HG02798 (cell line): ENCODE results near the gene NXPH1.

Experiments
- ATAC-seq: cut with Tn5 transposase; IDR thresholded peaks from one replicate; pipeline ENCODE4 v1.9.1; 2021; ENCODE audit warnings: mild to moderate bottlenecking; ENCODE audit not compliant: unreplicated experiment, poor library complexity

Gene NXPH1

DNA sequence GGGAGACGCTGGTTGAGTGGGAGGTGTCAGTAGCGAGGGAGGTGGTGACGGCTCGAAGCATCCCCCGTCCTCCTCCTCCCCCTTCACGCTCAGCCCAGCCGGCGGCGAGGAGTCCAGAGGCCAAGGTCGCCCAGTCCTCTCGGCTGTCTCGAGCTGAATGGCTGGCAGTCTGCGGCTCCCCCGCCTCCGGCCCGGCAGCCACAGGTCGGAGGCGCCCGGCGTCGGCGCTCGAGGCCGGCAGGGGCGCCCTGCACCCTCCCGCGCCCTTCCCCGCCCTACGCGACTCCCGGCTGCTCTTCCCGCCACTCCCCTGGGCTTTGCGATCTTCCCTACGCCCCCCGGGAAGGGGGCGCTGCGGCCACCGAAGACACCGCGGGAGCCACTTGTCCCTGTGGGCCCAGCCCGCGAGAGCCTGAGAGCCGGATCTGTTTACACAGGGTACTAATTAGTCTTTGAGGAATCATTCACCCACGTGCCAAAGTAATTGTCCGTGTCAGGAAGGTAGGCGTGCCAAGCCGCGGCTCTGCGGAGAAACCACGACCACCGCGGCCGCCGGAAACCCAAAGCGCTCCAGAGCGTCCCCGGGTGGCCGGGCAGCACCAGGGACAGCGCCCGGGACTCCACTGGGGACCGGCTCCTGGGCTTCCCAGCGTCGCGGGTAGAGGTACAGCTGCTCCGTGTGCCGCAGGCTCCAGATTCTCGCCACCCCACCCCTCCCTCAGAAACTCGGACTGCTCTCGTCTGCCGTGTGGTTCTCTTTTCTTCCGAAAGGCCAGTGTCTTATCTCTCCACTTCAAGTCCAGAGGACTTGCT is at the start of gene NXPH1:
Gene NXPH1, plus strand, starts transcription at position 133 of the 813 bp plus-strand sequence.
- ATAC-seq, result peak; percentile 41

DNA sequence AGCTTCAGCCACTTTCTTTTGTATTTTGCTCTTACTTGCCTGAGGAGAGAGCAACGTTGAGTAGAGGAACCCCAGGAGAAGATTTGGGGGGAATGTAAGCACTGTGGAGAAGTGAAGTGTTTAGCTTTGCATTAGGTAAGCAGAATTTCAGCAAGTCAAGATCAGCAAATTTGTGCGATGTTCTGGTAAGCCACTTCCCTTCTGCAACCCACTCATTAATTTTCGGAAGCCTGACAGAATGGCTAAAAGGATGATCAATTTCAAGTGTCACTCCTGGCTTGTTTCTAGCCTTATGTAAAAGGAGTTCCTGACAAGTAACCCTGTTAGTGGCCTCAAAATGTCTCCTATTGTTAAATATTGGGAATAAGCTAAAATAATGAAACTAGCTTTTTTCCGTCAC is 48.5 kb upstream of the NXPH1 start:
- no peak for ATAC-seq

GRCh38 chr7:8386926-8387550 is 46.4 kb upstream of the NXPH1 start:
- ATAC-seq, result peak; percentile 74

DNA sequence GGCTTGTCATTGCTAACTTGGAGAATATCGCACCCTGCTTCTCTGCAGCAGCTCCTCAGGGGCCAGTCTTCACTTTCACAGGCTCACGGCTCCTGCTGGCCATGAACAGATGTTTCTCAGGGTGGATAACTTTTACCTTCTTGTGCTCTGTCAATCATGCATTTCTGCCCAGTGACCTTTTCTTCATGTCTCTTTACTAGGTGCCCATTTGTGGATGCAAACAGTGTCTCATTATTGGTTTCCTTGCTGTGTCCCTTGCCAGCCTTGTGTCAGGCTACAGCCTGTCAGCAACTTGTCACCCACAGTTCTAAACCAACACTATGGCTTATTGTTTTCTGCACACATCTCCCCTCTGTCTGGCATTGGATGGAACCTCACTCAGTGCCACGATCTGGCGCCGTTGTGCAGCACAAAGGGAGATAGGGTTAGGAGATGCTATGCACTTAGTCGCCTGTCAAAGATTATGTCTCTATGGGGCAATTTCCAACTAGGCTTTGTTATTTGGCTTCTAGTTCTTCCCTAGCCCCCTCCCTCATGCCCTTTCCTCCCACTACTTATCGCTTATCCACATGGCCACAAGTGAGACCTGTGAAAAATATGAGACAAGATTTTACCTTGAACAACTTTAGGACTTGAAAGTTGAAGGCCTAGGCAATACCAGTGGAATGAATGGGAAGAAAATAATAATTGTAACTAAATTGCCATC is 45.7 kb upstream of the NXPH1 start:
- peak; percentile 69 for ATAC-seq

DNA sequence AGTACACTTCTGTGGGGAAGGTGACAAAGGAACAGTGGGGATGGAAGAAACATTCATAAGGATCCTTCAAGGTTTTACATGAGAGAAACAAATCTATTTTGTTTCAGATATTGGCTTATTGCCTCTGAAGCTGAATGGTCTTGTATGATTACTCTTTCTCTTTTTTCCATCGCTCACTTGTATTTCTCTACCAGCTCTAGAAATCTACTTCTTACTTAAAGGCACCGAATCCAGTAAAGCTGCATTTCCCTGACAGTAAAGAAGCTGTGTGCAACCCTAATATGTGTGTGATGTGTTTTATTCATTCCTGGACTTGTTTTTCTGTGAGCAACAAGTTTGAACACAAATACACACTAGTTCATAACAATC is 45.2 kb upstream of the NXPH1 start:
- ATAC-seq, result no peak

- ATAC-seq, result no peak
These were observed 43.7 kb upstream of the NXPH1 start for GRCh38 chr7:8389593-8390261.

DNA sequence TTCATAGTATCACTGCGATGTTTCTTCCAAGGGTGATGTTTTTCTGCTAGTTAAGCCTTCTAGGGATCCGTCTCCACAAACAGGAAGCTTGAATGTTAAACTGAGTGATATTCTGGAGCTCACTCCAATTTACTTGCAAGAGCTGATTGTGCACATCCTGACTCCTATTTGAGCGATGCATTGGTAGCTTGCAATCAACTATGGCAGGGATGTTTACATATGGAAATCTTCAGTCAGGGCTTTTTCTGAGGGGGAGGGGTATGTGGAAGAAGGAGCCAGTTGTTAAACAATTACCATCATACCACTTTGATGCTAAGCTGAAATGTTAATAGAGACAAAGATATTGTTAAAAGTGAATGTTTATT is 43.2 kb upstream of the NXPH1 start:
- ATAC-seq, result no peak

- ATAC-seq, result peak; percentile 42
These were observed 41.9 kb upstream of the NXPH1 start for GRCh38 chr7:8391353-8392062.

DNA sequence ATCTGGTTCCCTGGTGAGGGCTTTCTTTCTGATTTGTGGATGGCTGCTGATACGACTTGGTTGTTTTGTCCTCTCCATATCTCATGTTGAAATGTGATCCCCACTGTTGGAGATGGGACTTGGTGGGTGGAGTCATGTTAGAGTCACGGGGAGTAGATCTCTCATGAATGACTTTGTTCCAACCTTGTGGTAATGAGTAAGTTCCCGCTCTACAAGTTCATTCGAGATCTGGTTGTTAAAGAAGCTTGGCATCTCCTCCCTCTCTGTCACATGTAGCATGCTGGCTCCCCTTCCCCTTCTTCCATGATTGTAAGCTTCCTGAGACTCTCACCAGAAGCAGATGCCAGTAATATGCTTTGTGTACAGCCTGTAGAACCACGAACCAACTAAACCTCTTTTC is 37.1 kb upstream of the NXPH1 start:
- ATAC-seq, result no peak

DNA sequence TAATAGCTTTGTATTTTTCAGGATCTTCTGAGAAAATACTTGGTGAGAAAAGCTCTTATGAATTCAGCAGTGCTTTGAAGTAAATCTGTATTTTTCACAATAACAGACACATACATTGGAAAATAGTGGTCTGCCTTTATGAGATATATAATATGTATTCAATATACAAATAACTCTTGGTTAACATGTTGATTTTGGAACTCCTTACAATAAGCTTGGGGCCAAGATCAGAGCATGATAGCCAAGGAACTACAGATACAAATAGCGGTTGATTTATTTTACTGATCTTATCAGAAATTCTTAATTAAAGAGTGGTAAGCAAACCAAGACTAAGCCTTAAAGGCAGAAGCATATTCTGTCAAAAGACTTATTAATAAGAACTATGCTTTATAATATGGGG is 24.5 kb upstream of the NXPH1 start:
- no peak for ATAC-seq

DNA sequence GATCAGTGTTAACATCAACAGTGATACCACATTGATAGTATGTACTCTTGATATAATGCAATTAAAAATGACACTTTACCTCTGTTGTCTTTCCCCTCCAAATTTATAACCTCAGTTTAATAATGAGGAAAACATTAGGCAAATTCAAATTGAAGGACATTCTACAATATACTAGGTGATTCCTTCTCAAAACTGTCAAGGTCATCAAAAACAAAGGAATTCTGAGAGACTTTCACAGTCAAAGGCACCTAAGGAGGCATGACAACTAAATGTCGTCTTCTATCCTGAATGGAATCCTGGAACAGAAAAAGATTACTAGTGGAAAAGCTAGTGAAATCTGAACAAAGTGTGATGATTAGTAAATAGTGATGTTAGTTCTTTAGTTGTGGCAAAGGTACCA is 22.3 kb upstream of the NXPH1 start:
- no peak for ATAC-seq

- ATAC-seq, result no peak
These were observed 19.8 kb upstream of the NXPH1 start for GRCh38 chr7:8413600-8413999.

DNA sequence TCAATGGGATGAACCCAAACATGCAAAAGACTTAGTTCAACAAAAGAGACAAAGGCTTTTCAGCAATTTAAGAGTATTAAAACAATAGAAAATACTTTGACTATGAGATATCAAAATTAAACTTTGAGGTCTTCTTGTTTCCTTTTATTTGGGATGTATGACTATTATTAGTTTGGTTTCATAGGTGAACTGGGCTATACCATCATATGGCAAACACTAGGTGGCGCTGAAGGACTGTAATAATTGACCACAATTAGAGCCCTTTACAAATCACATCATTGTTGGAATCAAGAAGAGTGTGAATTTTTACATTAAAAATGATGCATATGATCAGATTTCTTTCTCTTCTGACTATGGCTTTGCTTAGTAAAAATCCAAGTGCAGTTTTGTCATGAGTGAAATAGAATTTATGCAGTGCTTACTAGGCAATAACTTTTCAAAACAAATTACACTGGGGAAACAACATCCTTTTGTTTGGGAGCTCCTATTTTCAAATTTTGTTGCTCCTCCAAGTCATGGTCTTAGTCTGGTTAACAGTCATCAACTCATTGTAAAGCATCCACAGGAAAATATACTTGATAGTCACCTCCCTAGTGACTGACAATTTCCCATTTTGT is 14.7 kb upstream of the NXPH1 start:
- ATAC-seq, result peak; percentile 92

GRCh38 chr7:8422177-8422576 is 11.2 kb upstream of the NXPH1 start:
- no peak for ATAC-seq

GRCh38 chr7:8423057-8423456 is 10.4 kb upstream of the NXPH1 start:
- no peak for ATAC-seq

- no peak for ATAC-seq
These were observed 8.2 kb upstream of the NXPH1 start for GRCh38 chr7:8425223-8425622.

GRCh38 chr7:8430643-8431042 is 2.8 kb upstream of the NXPH1 start:
- no peak for ATAC-seq

DNA sequence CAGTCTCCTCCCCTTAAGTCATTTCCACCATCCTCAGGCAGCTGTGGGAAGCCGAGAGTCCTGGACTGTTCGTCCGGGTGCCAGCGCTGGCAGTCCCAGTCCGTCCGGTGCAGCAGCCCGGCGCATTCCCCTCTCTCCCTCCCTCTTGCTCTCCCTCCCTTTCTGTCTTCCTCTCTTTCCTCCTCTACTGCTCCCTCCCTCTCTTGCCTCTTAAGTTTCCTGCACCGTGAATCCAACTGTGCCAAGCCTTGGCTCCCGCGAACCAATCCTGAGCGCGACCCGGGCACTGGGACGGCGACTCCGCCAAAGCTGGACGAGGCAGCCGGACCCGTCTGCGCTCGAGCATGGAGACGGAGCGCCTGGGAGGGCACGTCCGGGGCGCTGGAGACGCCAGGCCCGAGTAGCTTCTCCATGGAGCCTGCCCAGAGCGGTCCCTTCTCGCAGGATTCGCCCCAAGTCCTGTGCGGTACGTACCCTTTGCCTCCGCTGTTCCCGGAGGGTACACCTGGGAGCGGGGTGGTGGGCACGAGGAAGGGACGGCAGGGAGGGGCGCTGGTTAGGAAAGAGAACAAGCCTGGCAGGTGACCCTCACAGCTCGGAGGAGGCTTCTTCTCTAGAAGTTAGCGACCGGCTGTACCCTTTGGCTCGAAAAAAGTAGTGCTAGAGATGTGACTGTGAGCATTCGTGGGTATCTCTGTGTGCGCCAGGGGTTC is 1.0 kb downstream of the NXPH1 start:
- no peak for ATAC-seq

DNA sequence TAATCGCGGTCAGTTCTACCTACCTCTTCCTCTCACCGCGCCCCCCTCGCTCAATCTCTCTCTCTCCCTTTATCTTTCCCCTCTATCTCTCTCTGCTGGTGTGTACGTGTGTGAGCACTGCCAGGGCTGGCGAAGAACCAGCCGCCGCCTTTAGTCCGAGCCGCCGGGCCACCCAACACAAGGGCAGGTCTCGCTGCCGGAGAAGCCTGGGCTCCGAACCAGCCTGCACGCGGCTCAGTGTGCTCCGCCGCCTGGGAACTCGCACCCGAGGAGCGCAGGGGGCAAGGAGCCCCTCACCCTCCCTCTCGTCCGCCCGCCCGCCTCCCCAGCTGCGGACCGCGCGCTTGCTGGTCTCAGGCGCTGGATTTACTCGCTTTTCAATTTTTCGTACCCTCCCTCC is 1.7 kb downstream of the NXPH1 start:
- no peak for ATAC-seq
